K562 (cell line): ENCODE data around the gene TPK1. TPM values are rescaled to one million over a fixed set of nuclear protein-coding genes. Genes with fewer than 3 reads are reported as not detected.

ENCODE experiments used
- AFF4 ChIP-seq: sonication (generic); formaldehyde crosslinking; IDR thresholded peaks from 2 replicates; pipeline ENCODE4 v1.8.0; 2023; ENCODE audit warnings: mild to moderate bottlenecking, missing genetic modification reagents
- BRF2 ChIP-seq: IDR thresholded peaks from 3 replicates; pipeline ENCODE4 v1.6.1; 2011; ENCODE audit warnings: borderline replicate concordance, mild to moderate bottlenecking; ENCODE audit not compliant: insufficient read length, insufficient read depth
- MXD1 ChIP-seq: fragments of 250-450 bp; sonication (Bioruptor Pico); IDR thresholded peaks from 2 replicates; pipeline ENCODE4 v1.8.0; 2021; ENCODE audit warnings: borderline replicate concordance, mild to moderate bottlenecking, moderate library complexity; ENCODE audit not compliant: poor library complexity, severe bottlenecking
- MYBL2 ChIP-seq, 2 experiments: fragments of 450-650 bp in 1 of 2; sonication (generic) in 1 of 2; formaldehyde crosslinking in 1 of 2; IDR thresholded peaks; 2 replicates each; pipeline versions ENCODE4 v1.6.1 to v1.8.1; 2017 to 2022; ENCODE audit warnings: borderline replicate concordance in 1 of 2, inconsistent platforms in 1 of 2, low read depth in 1 of 2, mild to moderate bottlenecking in 1 of 2, missing genetic modification reagents in 1 of 2, moderate library complexity in 1 of 2
- TOE1 ChIP-seq, 2 experiments: fragments of 450-650 bp in 1 of 2; sonication (generic) in 1 of 2; formaldehyde crosslinking in 1 of 2; IDR thresholded peaks; 2 replicates each; pipeline versions ENCODE4 v1.7.1 to v1.8.0; 2016 to 2022; ENCODE audit warnings: borderline replicate concordance in 2 of 2, mild to moderate bottlenecking in 2 of 2, antibody characterized with exemption in 1 of 2, inconsistent platforms in 1 of 2, low read depth in 1 of 2, missing genetic modification reagents in 1 of 2, moderate library complexity in 1 of 2
- USF2 ChIP-seq: sonication (generic); formaldehyde crosslinking; IDR thresholded peaks from 2 replicates; pipeline ENCODE4 v1.5.0; 2020; ENCODE audit warnings: missing genetic modification reagents
- ZBTB8A ChIP-seq: fragments of 450-650 bp; IDR thresholded peaks from 2 replicates; pipeline ENCODE4 v1.6.1; 2018; ENCODE audit warnings: mild to moderate bottlenecking, moderate library complexity; ENCODE audit not compliant: partially characterized antibody
- ZEB2 ChIP-seq: fragments of 450-650 bp; IDR thresholded peaks from 2 replicates; pipeline ENCODE4 v1.6.1; 2016
- ZNF347 ChIP-seq: fragments of 450-650 bp; formaldehyde crosslinking; IDR thresholded peaks from 2 replicates; pipeline ENCODE4 v1.4.0; 2020; ENCODE audit warnings: low read depth, mild to moderate bottlenecking, moderate library complexity
- ZNF512 ChIP-seq: IDR thresholded peaks from 2 replicates; pipeline ENCODE4 v1.6.1; 2016; ENCODE audit warnings: missing genetic modification characterization, missing compliant biosample characterization
- polyA plus RNA-seq, 8 experiments: library from polyadenylated mRNA; depleted of rRNA in 4 of 8; stranded (reverse) in 5 of 8; unstranded in 3 of 8; fragments of >200 nt; fragmentation: Nextera tagmentation in 2 of 8; fragmentation: Illumina TruSeq in 1 of 8; extraction: Ambion mirVana in 2 of 8; extraction: Trizol in 1 of 8; gene quantifications; 2 replicates each; pipeline versions ENCODE4 v1.2.1 to v1.2.3, GENCODE V29; 2011 to 2014; ENCODE audit warnings: inconsistent platforms in 1 of 8, missing spikeins in 1 of 8
- total RNA-seq, 7 experiments: library from RNA; depleted of rRNA in 6 of 7; stranded (reverse); fragments of >200 nt in 6 of 7; fragmentation: Illumina TruSeq in 2 of 7; extraction: Trizol in 2 of 7; gene quantifications; 2 replicates each; pipeline versions ENCODE4 v1.2.1 to v1.2.3, GENCODE V29; 2011 to 2021; ENCODE audit warnings: low replicate concordance in 1 of 7

TPK1 gene
- total and polyA plus RNA-seq, 9 of the 15 experiments (the other 6 are each of a cell fraction or from before 2014, with no cell fraction given): 5.1 to 16.2 (median 9.2) TPM

- TF ChIP-seq BRF2: no peak
- no peak for TF ChIP-seq ZNF347 (CRISPR knock-in tag)
- TF ChIP-seq MYBL2 (IDR thresholded peaks at IDR 0.05; ENCODE audit: low read depth): no peak
- TF ChIP-seq MYBL2 (CRISPR knock-in tag; IDR thresholded peaks at IDR 0.05; ENCODE audit: borderline replicate concordance): no peak
- no peak for TF ChIP-seq ZBTB8A
- TF ChIP-seq ZNF512 (tag): no peak
- TF ChIP-seq TOE1 (IDR thresholded peaks at IDR 0.05; ENCODE audit: borderline replicate concordance): no peak
- TF ChIP-seq TOE1 (CRISPR knock-in tag; IDR thresholded peaks at IDR 0.05; ENCODE audit: borderline replicate concordance, low read depth): no peak
- TF ChIP-seq ZEB2: no peak
- TF ChIP-seq USF2 (CRISPR knock-in tag): no peak
- no peak for TF ChIP-seq AFF4
- TF ChIP-seq MXD1 (CRISPR knock-in tag): no peak
- TF ChIP-seq, all 486 proteins: peak for 0
Measured at GRCh38 chr7:144796919-144797318, 38.9 kb downstream of the TPK1 start (continued).
